H1 (cell line): ENCODE measurements around the gene HOTAIR. TPM values are rescaled to one million over a fixed set of nuclear protein-coding genes. Genes with fewer than 3 reads are reported as not detected.
A peak's percentile ranks its signal among the peaks of the same experiment; 100 is the strongest.

Experiments
- CTCF ChIA-PET: fragments of 300-600 bp; sonication (Branson Sonifier 250); formaldehyde crosslinking; loops from one replicate; lab custom pipeline; 2021; ENCODE audit not compliant: partially characterized antibody; lab: Charles Lee
- POLR2A ChIA-PET: fragments of 300-600 bp; sonication (Branson Sonifier 250); formaldehyde crosslinking; loops from one replicate; lab custom pipeline; 2021; ENCODE audit warnings: inconsistent platforms; ENCODE audit not compliant: partially characterized antibody; lab: Charles Lee
- DNase-seq, 2 experiments: peaks; one replicate each; pipeline versions ENCODE4 v3.0.0 to v3.0.0-alpha.2; 2010 to 2022; ENCODE audit warnings: low spot score in 2 of 2, low read depth in 1 of 2, mixed read lengths in 1 of 2
- FAIRE-seq: peaks from 2 replicates; lab custom pipeline; 2011; peaks lifted over from hg19 to GRCh38; lab: Jason Lieb, UNC
- H2AFZ ChIP-seq: 2 replicates; pipeline ENCODE4 v1.8.1; 2012; ENCODE audit warnings: low read length, inconsistent platforms
- H2AK5ac ChIP-seq: 2 replicates; pipeline ENCODE4 v1.6.1; 2013; ENCODE audit warnings: low read depth, low read length
- H2BK120ac ChIP-seq: replicated peaks from 2 replicates; pipeline ENCODE3; 2013; ENCODE audit warnings: low read depth, low read length, inconsistent platforms
- H2BK12ac ChIP-seq: 2 replicates; pipeline ENCODE4 v1.6.1; 2013; ENCODE audit warnings: low read depth, low read length
- H2BK15ac ChIP-seq: 2 replicates; pipeline ENCODE4 v1.6.1; 2013; ENCODE audit warnings: low read length
- H2BK20ac ChIP-seq: 2 replicates; pipeline ENCODE4 v1.6.1; 2013; ENCODE audit warnings: low read length
- H2BK5ac ChIP-seq: 2 replicates; pipeline ENCODE4 v1.6.1; 2013; ENCODE audit warnings: low read depth, low read length
- H3K14ac ChIP-seq: 2 replicates; pipeline ENCODE4 v1.6.1; 2013; ENCODE audit warnings: inconsistent platforms; ENCODE audit not compliant: insufficient read length
- H3K18ac ChIP-seq: 2 replicates; pipeline ENCODE4 v1.6.1; 2013; ENCODE audit warnings: low read length; ENCODE audit errors: extremely low read depth
- H3K23ac ChIP-seq: 2 replicates; pipeline ENCODE4 v1.6.1; 2013; ENCODE audit warnings: inconsistent platforms; ENCODE audit not compliant: insufficient read length
- H3K23me2 ChIP-seq: 2 replicates; pipeline ENCODE4 v1.6.1; 2013; ENCODE audit warnings: low read depth, low read length
- H3K27ac ChIP-seq: 2 replicates; pipeline ENCODE4 v1.6.1; 2011; ENCODE audit warnings: low read depth, low read length, inconsistent platforms
- H3K27me3 ChIP-seq, 4 experiments: replicated peaks in 1 of 4; 1 replicate in 1 of 4; 2 replicates in 3 of 4; pipeline versions ENCODE4 v1.6.1 to v1.8.1; 2011 to 2013; ENCODE audit warnings: low read length in 3 of 4, mild to moderate bottlenecking in 3 of 4, inconsistent platforms in 2 of 4, mixed read lengths in 2 of 4, moderate library complexity in 1 of 4; ENCODE audit not compliant: control insufficient read depth in 3 of 4, insufficient read depth in 3 of 4; ENCODE audit errors: extremely low read depth in 1 of 4
- H3K36me3 ChIP-seq, 4 experiments: 2 replicates each; pipeline versions ENCODE4 v1.6.1 to v1.8.1; 2011 to 2013; ENCODE audit warnings: mild to moderate bottlenecking in 4 of 4, low read length in 3 of 4, moderate library complexity in 2 of 4, control low read depth in 1 of 4, inconsistent platforms in 1 of 4; ENCODE audit not compliant: insufficient read depth in 4 of 4, control insufficient read depth in 2 of 4
- H3K4ac ChIP-seq: replicated peaks from 2 replicates; pipeline ENCODE3; 2013; ENCODE audit warnings: low read length, low read depth, mixed read lengths, inconsistent platforms; ENCODE audit not compliant: insufficient read length
- H3K4me1 ChIP-seq, 4 experiments: replicated peaks in 1 of 4; 1 replicate in 1 of 4; 2 replicates in 3 of 4; pipeline versions ENCODE4 v1.6.1 to v1.8.1; 2011 to 2013; ENCODE audit warnings: low read length in 3 of 4, inconsistent platforms in 2 of 4, mixed read lengths in 1 of 4; ENCODE audit not compliant: insufficient read depth in 4 of 4, control insufficient read depth in 3 of 4
- H3K4me2 ChIP-seq, 2 experiments: 2 replicates each; pipeline versions ENCODE4 v1.6.1 to v1.8.1; 2011 to 2013; ENCODE audit warnings: low read depth in 2 of 2, low read length in 2 of 2, control low read depth in 1 of 2, inconsistent platforms in 1 of 2, mild to moderate bottlenecking in 1 of 2; ENCODE audit not compliant: insufficient read depth in 1 of 2
- H3K4me3 ChIP-seq, 4 experiments: fragments of 200-600, 300-600 bp in 1 of 4; sonication (generic), shearing (Covaris generic), sonication (Bioruptor Twin) in 1 of 4; 2 replicates each; pipeline versions ENCODE4 v1.5.1 to v1.8.1; 2011 to 2016; ENCODE audit warnings: low read length in 4 of 4, low read depth in 3 of 4, control low read depth in 2 of 4, inconsistent platforms in 2 of 4, mild to moderate bottlenecking in 2 of 4, mixed read lengths in 1 of 4, moderate library complexity in 1 of 4; ENCODE audit not compliant: insufficient read depth in 2 of 4; ENCODE audit errors: extremely low read depth in 1 of 4
- H3K56ac ChIP-seq: replicated peaks from 2 replicates; pipeline ENCODE3; 2013; ENCODE audit warnings: low read depth, mild to moderate bottlenecking, mixed read lengths, low read length, inconsistent platforms; ENCODE audit not compliant: insufficient read length
- H3K79me1 ChIP-seq: 2 replicates; pipeline ENCODE4 v1.6.1; 2013; ENCODE audit warnings: low read depth, low read length, control low read depth
- H3K79me2 ChIP-seq, 2 experiments: 2 replicates each; pipeline versions ENCODE4 v1.6.1 to v1.8.1; 2012 to 2013; ENCODE audit warnings: low read length in 2 of 2, mild to moderate bottlenecking in 2 of 2, inconsistent platforms in 1 of 2; ENCODE audit not compliant: insufficient read depth in 2 of 2, control insufficient read depth in 1 of 2
- H3K9ac ChIP-seq, 4 experiments: replicated peaks in 1 of 4; 1 replicate in 1 of 4; 2 replicates in 3 of 4; pipeline versions ENCODE4 v1.6.1 to v1.8.1; 2011 to 2013; ENCODE audit warnings: low read depth in 3 of 4, low read length in 3 of 4, control low read depth in 2 of 4, mild to moderate bottlenecking in 2 of 4, moderate library complexity in 2 of 4, inconsistent platforms in 1 of 4; ENCODE audit errors: extremely low read depth in 1 of 4
- H3K9me3 ChIP-seq, 2 experiments: 2 replicates each; pipeline versions ENCODE4 v1.6.1 to v1.8.1; 2012 to 2013; ENCODE audit warnings: mild to moderate bottlenecking in 2 of 2, moderate library complexity in 2 of 2, control low read depth in 1 of 2, inconsistent platforms in 1 of 2, low read depth in 1 of 2, low read length in 1 of 2, mixed read lengths in 1 of 2; ENCODE audit not compliant: insufficient read depth in 2 of 2
- H4K20me1 ChIP-seq, 2 experiments: replicated peaks in 1 of 2; 2 replicates each; pipeline versions ENCODE3 to v1.8.1; 2011 to 2013; ENCODE audit warnings: inconsistent platforms in 2 of 2, low read length in 2 of 2, mild to moderate bottlenecking in 1 of 2; ENCODE audit not compliant: insufficient read depth in 2 of 2, control insufficient read depth in 1 of 2
- H4K5ac ChIP-seq: 2 replicates; pipeline ENCODE4 v1.6.1; 2013; ENCODE audit warnings: low read length, low read depth, mixed read lengths, inconsistent platforms; ENCODE audit not compliant: insufficient read length
- H4K8ac ChIP-seq: 2 replicates; pipeline ENCODE4 v1.8.0; 2013; ENCODE audit warnings: mild to moderate bottlenecking, moderate library complexity, low read length, inconsistent platforms; ENCODE audit not compliant: insufficient read depth; ENCODE audit errors: extremely low read depth
- H4K91ac ChIP-seq: replicated peaks from 2 replicates; pipeline ENCODE3; 2013; ENCODE audit warnings: low read length, mixed read lengths, inconsistent platforms; ENCODE audit not compliant: insufficient read length
- BCL11A ChIP-seq, 2 experiments: IDR thresholded peaks; one replicate each; pipeline ENCODE4 v1.6.1; 2011; ENCODE audit warnings: low read depth in 2 of 2, low read length in 2 of 2, mild to moderate bottlenecking in 2 of 2
- CREB1 ChIP-seq: IDR thresholded peaks from 2 replicates; pipeline ENCODE4 v1.6.1; 2012; ENCODE audit warnings: inconsistent platforms
- EZH2 ChIP-seq: fragments of 200-600 bp; sonication (generic); IDR thresholded peaks from 2 replicates; pipeline ENCODE4 v1.7.1; 2012; ENCODE audit warnings: low read depth, mild to moderate bottlenecking, moderate library complexity, low read length, inconsistent platforms; ENCODE audit not compliant: severe bottlenecking
- RXRA ChIP-seq: IDR thresholded peaks from 2 replicates; pipeline ENCODE4 v1.6.1; 2011; ENCODE audit warnings: low read depth, mild to moderate bottlenecking, low read length, moderate library complexity; ENCODE audit not compliant: insufficient read depth
- SIRT6 ChIP-seq: IDR thresholded peaks from one replicate; pipeline ENCODE4 v1.7.1; 2012; ENCODE audit warnings: low read length, inconsistent platforms
- SP2 ChIP-seq: IDR thresholded peaks from 2 replicates; pipeline ENCODE4 v1.6.1; 2012; ENCODE audit warnings: mild to moderate bottlenecking, low read length, inconsistent platforms
- SP4 ChIP-seq: IDR thresholded peaks from 2 replicates; pipeline ENCODE4 v1.6.1; 2012; ENCODE audit warnings: low read length, inconsistent platforms
- SUZ12 ChIP-seq: fragments of 200-600 bp; sonication (generic); IDR thresholded peaks from 2 replicates; pipeline ENCODE4 v1.6.1; 2012; ENCODE audit warnings: mild to moderate bottlenecking, inconsistent platforms, low read length, moderate library complexity, mixed read lengths
- TAF1 ChIP-seq: IDR thresholded peaks from 2 replicates; pipeline ENCODE4 v1.6.1; 2011; ENCODE audit warnings: mild to moderate bottlenecking, low read depth, low read length
- WGBS, 2 experiments: shearing (Covaris generic) in 1 of 2; methylation state at CpG; one replicate each; pipeline versions ENCODE4 v1.1.6 to v1.1.7; 2013 to 2015; ENCODE audit warnings: low lambda C conversion rate in 2 of 2, mixed read lengths in 2 of 2, inconsistent platforms in 1 of 2, low coverage in 1 of 2, missing lambda C conversion rate in 1 of 2; ENCODE audit not compliant: insufficient replicate concordance in 2 of 2, insufficient coverage in 1 of 2, insufficient read length in 1 of 2; ENCODE audit errors: extremely low coverage in 1 of 2, missing lambda C conversion rate in 1 of 2; 5-methylcytosine and 5-hydroxymethylcytosine counted together
- long read RNA-seq, 2 experiments: library from RNA in 1 of 2; library from capped mRNA in 1 of 2; stranded (forward); transcript quantifications; one replicate each; pipeline ENCODE4 v2.0.0, GENCODE V29; 2021; ENCODE audit warnings: inconsistent platforms in 1 of 2
- polyA minus RNA-seq, 3 experiments: library from RNA; depleted of rRNA, polyadenylated mRNA; stranded (reverse); fragments of >200 nt; gene quantifications; 1 replicate in 2 of 3; 2 replicates in 1 of 3; pipeline ENCODE4 v1.2.3, GENCODE V29; 2011
- polyA plus RNA-seq, 7 experiments: library from polyadenylated mRNA; depleted of rRNA in 3 of 7; stranded (reverse) in 5 of 7; unstranded in 2 of 7; fragments of >200 nt in 5 of 7; fragments of 200-250 nt in 2 of 7; gene quantifications; 1 replicate in 5 of 7; 2 replicates in 1 of 7; 4 replicates in 1 of 7; pipeline versions ENCODE4 v1.2.1 to v1.2.3, GENCODE V29; 2011 to 2013; ENCODE audit warnings: missing spikeins in 2 of 7, mixed read lengths in 2 of 7
- total RNA-seq: library from RNA; stranded (reverse); fragmentation: NEBNext Ultra II Directional; extraction: Animal tissue kit (Norgen Biotek cat#: 25700); gene quantifications from 2 replicates; pipeline ENCODE4 v1.2.1, GENCODE V29; 2021

Gene HOTAIR
- total RNA-seq (not detected in 2 replicates), polyA plus RNA-seq (2011; rRNA removed) (not detected in 2 replicates), polyA minus RNA-seq (2011; rRNA and poly(A)+ RNA removed) (not detected in 2 replicates)
- polyA plus RNA-seq (2011; cell fraction: cytosol; rRNA removed) = not detected
- not detected for polyA plus RNA-seq (2011; cell fraction: nucleus; rRNA removed)
- polyA plus RNA-seq (2012, experiment 1 of 2) = not detected in 4 replicates
- not detected for polyA plus RNA-seq (2012, experiment 2 of 2)
- polyA plus RNA-seq (2013, experiment 1 of 2) = not detected
- polyA plus RNA-seq (2013, experiment 2 of 2) = not detected
- polyA minus RNA-seq (2011; cell fraction: cytosol; rRNA and poly(A)+ RNA removed) = not detected
- not detected for polyA minus RNA-seq (2011; cell fraction: nucleus; rRNA and poly(A)+ RNA removed)
- long read RNA-seq, experiment 1 = 0 reads
- long read RNA-seq, experiment 2 = 0 reads

DNA sequence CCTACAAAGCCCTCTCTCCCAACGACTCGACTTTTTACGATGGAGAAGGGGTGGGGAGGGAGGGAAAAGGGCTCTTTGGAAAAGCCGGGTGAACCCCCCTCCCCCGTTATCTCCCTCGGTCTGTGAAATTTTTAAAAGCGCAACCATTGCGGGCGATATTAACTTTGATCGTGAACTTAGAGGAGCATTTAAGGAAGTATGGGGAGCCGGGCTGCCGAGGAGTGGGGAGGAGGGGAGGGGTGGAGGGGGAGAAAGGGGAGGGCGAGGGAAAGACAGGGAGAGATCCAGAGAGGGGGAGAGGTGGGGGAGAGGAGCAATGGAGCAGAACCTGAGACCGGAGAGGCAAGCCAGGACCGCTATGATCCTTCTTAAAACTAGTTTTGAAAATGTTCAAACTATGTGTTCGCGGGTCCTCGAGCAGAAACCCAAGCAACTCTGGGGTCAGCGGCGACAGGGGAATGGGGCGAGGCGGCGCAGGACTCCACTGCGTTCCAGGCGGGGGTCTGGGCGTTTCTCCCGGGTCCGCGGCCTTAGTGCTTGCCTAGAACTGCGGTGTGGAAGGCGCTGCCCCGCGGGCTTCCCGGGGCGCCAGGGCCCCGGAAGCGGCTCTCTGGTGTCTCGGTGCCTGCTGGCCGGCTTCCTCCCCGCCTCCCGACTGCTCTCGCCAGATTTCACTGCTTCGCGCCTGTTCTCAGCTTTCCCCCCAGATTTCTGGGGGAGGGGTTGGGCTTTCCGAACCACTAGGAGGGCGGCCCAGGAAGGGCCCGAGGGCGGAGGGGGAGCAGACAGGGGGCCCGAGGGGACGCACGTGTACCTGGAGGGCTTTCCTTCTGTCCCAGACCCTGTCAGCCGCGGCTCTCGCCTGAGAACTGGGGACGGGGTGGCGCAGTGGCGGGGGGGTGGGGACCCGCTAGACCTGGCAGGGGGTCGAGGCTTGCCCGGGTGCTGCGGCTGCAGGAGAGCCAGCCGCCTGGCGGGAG lies at the start of gene HOTAIR:
HOTAIR (minus strand) TSS at position 871 of the 980 bp plus-strand sequence.
- Histone ChIP-seq H3K23ac (no peak within 1 kb of the TSS), H2BK20ac (no peak within 1 kb of the TSS), H3K56ac (no peak within 1 kb of the TSS), H3K4ac (no peak within 1 kb of the TSS), H3K36me3 (peaks cover 0 to 3% (median 0%) of the 10 kb centered on the region in 4 experiments; a peak in 1 of 8 replicates), H4K20me1 (peaks cover 18 to 25% of the 10 kb centered on the region in 2 experiments), H3K9ac (no peak within 1 kb of the TSS), H2BK15ac (no peak within 1 kb of the TSS), H3K9me3 (0 out of 4 replicates have a peak, but pooled peaks cover 0 to 2% of the 10 kb centered on the region in 2 experiments), H2BK12ac (0 out of 2 replicates have a peak within 1 kb of the TSS, but pooled peaks have one; percentile 27), H3K27me3 (peaks cover 98 to 100% (median 100%) of the 10 kb centered on the region in 4 experiments), H2BK5ac (no peak within 1 kb of the TSS), H3K4me1 (peaks cover 0 to 10% (median 4%) of the 10 kb centered on the region in 4 experiments; a peak in 6 of 7 replicates), H3K4me2 (peak within 1 kb of the TSS; percentile 29 to 65), H3K14ac (no peak within 1 kb of the TSS), H4K91ac (no peak within 1 kb of the TSS), H2AK5ac (no peak within 1 kb of the TSS), H3K23me2 (peaks cover 1% of the 10 kb centered on the region; the same call in 1 of the 2 replicates), H3K4me3 (peak within 1 kb of the TSS in 1 of 4 experiments; percentile 50; a peak in 2 of 8 replicates), H2BK120ac (no peak within 1 kb of the TSS), H4K5ac (no peak within 1 kb of the TSS), H3K79me2 (no peaks in the 10 kb centered on the region), H2AFZ (no peak within 1 kb of the TSS), H4K8ac (peak within 1 kb of the TSS; percentile 35; the same call in 1 of the 2 replicates), H3K18ac (no peak within 1 kb of the TSS; the same call in 1 of the 2 replicates), H3K27ac (no peak within 1 kb of the TSS), H3K79me1 (no peaks in the 10 kb centered on the region)
- DNase-seq (no peak), FAIRE-seq (no peak)
- POLR2A ChIA-PET = interaction anchor here (1.1 kb wide), 1 partner anchor 106 kb away, joined by 3 read pairs; no protein-coding TSS in a partner anchor
- CTCF ChIA-PET = interaction anchor here (0.7 to 1.3 kb wide), 3 partner anchors 12 to 30 kb away, joined by 3 to 4 read pairs (median 3); no protein-coding TSS in a partner anchor
- 0% methylated on average over 3 of the region's 63 CpGs; no CpG with 5 or more reads in 1 of the 2 experiments for WGBS, 2 experiments
- peak; percentile 82 for TF ChIP-seq EZH2
- TF ChIP-seq RXRA = no peak
- no peak for TF ChIP-seq SP4
- no peak for TF ChIP-seq CREB1
- no peak for TF ChIP-seq BCL11A (IDR thresholded peaks at IDR 0.05; ENCODE audit: low read depth in 2 of 2, low read length in 2 of 2)
- no peak for TF ChIP-seq SIRT6
- TF ChIP-seq TAF1 = no peak
- no peak for TF ChIP-seq SP2
- TF ChIP-seq SUZ12 = peak; percentile 66
